H54 (cell line): Measurements from ENCODE around the gene AFP.

Experiments
- DNase-seq: peaks from one replicate; pipeline ENCODE4 v3.0.0; 2011; ENCODE audit warnings: low spot score, mixed read lengths; ENCODE audit not compliant: insufficient read length
- FAIRE-seq: peaks from 3 replicates; lab custom pipeline; 2011; peaks lifted over from hg19 to GRCh38; lab: Jason Lieb, UNC
- POLR2A ChIP-seq: IDR thresholded peaks from 2 replicates; pipeline ENCODE4 v1.6.1; 2011; ENCODE audit warnings: low read depth, mild to moderate bottlenecking, low read length

Gene AFP

DNA sequence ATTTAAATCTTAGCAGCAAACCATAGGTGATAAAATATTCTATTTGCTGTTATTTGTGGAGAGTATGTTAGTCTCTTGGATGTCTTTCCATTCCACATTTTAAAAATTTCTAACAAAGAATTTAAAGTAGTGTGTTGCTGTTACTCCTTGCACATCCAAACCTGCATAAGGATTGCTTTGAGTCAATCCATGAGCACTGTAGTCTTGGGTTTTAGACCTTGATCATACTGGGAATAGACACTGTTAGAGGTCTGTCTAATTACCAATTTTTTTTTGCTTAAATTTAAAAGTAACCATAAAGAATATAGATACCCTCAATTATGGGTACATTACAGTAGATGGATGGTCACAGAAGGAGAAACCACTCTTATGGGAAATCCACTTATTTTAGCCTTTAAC, 1.5 kb downstream of the AFP start:
- DNase-seq: no peak
- TF ChIP-seq POLR2A: no peak
- no peak for FAIRE-seq

DNA sequence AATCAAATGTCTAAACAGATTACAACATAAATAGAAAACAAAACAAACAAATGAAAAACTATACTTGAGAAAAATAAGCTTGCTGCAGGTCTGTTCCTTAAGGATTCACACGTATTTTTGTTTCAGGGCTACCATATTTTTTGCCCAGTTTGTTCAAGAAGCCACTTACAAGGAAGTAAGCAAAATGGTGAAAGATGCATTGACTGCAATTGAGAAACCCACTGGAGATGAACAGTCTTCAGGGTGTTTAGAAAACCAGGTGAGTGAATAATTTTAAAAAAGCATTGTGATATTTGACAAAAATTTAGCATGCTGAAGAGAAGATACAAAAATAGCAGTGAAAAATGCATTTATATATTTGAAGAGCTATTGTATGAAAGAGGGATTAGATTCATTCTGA, 2.0 kb downstream of the AFP start:
- DNase-seq (no peak), FAIRE-seq (no peak)
- no peak for TF ChIP-seq POLR2A

- no peak for FAIRE-seq
- no peak for TF ChIP-seq POLR2A
- DNase-seq: no peak
These were observed 2.7 kb downstream of the AFP start for GRCh38 chr4:73438582-73439215.

- DNase-seq (no peak), FAIRE-seq (no peak)
- no peak for TF ChIP-seq POLR2A
These were observed 3.4 kb downstream of the AFP start for GRCh38 chr4:73439445-73439844.

DNA sequence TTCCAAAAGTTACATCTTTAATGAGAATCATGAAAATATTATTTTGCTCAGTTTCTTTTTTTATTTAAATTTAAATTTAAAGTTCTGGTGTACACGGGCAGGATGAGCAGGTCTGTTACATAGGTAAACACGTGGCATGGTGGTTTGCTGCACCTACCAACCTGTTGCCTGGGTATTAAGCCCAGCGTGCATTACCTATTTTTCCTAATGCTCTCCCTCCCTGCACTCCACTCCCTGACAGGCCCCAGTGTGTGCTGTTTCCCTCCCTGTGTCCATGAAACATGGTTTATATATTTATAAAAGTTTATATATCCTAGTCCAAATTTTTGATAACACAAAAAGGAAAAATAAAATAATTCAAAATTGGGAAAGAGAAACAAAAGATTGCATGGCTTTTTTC, 4.0 kb downstream of the AFP start:
- no peak for DNase-seq
- no peak for FAIRE-seq
- TF ChIP-seq POLR2A: no peak

GRCh38 chr4:73440653-73441052, 4.6 kb downstream of the AFP start:
- FAIRE-seq: no peak
- DNase-seq: no peak
- TF ChIP-seq POLR2A: no peak

DNA sequence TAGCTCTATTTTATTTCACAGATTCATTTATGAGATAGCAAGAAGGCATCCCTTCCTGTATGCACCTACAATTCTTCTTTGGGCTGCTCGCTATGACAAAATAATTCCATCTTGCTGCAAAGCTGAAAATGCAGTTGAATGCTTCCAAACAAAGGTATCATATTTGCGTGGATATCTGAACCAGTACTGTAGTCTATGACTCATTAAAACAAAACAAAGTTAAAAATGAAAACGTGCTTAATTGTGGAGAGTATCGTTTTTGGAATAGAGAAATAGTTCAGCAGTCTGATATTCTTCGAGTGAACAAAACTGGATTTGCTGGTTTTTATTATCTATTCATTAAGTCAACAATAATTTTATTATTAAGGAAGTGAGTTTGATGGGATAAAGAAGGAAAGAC, 6.3 kb downstream of the AFP start:
- TF ChIP-seq POLR2A: no peak
- FAIRE-seq: no peak

DNA sequence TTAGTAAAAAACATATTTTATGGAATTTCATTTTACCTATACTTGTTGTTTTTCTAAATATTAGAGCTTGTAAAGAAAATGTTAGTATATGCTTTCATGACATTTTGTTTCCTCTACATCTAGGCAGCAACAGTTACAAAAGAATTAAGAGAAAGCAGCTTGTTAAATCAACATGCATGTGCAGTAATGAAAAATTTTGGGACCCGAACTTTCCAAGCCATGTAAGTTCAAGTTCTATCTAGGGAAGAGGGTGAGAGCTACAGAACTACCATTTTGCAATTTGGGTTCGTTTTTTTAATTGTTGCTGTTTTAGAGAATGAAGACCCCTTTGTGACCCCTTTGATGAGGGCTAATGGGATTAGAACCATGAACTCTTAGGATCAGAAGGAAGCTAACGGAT, 7.2 kb downstream of the AFP start:
- DNase-seq: no peak
- no peak for FAIRE-seq
- TF ChIP-seq POLR2A: no peak

More for the DNA sequence above, 6.3 kb downstream of the AFP start:
- DNase-seq: no peak

- no peak for TF ChIP-seq POLR2A
- no peak for FAIRE-seq
- no peak for DNase-seq
These were observed 9.6 kb downstream of the AFP start for GRCh38 chr4:73445383-73446335.

- no peak for TF ChIP-seq POLR2A
- FAIRE-seq (no peak), DNase-seq (no peak)
These were observed 10.4 kb downstream of the AFP start for GRCh38 chr4:73446336-73446938.

- FAIRE-seq (peak; percentile 45), DNase-seq (no peak)
- no peak for TF ChIP-seq POLR2A
These were observed 11.7 kb downstream of the AFP start for GRCh38 chr4:73447671-73448070.

GRCh38 chr4:73448448-73449203, 12.6 kb downstream of the AFP start:
- no peak for FAIRE-seq
- no peak for TF ChIP-seq POLR2A

DNA sequence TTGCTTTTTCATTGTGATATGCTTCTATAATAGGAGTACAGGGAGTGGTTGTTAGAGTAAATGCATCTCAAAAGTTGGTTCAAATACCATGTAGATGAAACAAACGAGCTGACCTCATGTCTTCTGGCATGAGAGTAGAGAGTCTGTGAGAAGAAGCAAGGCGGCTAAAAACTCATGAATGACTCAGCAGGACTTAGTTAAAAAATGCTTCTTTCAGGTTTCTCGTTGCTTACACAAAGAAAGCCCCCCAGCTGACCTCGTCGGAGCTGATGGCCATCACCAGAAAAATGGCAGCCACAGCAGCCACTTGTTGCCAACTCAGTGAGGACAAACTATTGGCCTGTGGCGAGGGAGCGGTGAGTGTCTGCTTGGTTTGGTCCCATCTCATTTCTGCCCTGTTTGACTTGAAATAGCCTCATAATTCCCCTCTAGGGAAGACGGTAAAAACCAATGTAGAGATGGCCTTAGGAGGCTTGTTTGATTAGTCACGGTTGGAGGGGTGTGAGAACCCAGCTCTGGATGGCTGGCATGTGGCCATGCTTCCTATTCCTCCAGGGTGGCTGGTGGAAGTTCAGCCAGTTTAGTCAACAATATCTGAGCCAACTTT, 14.5 kb downstream of the AFP start:
- DNase-seq (no peak), FAIRE-seq (peak; percentile 87)
- no peak for TF ChIP-seq POLR2A

More at GRCh38 chr4:73448448-73449203, 12.6 kb downstream of the AFP start:
- no peak for DNase-seq
